Measurements from ENCODE around the gene FARP1. TPM values are rescaled to one million over a fixed set of nuclear protein-coding genes. Genes with fewer than 3 reads are reported as not detected.

Gene FARP1
- total and polyA plus RNA-seq, 2 of the 13 experiments (the other 11 are each of a cell fraction or from before 2014, with no cell fraction given) = 70.6 to 126 TPM

- TF ChIP-seq RBM39 (IDR thresholded peaks at IDR 0.05; ENCODE audit: low read depth, low read length, poor library complexity, severe bottlenecking) (no peak), HNF4A (CRISPR knock-in tag; IDR thresholded peaks at IDR 0.05) (peak; percentile 37), ZNF207 (IDR thresholded peaks at IDR 0.05; ENCODE audit: borderline replicate concordance) (no peak), TGIF2 (CRISPR knock-in tag; IDR thresholded peaks at IDR 0.05) (no peak), ZNF607 (CRISPR knock-in tag; IDR thresholded peaks at IDR 0.05; ENCODE audit: borderline replicate concordance) (no peak), MLXIP (CRISPR knock-in tag; IDR thresholded peaks at IDR 0.05; ENCODE audit: borderline replicate concordance) (no peak), RBM22 (optimal IDR thresholded peaks at IDR 0.05; ENCODE audit: low read length) (peak; percentile 56), ZNF646 (CRISPR knock-in tag; IDR thresholded peaks at IDR 0.05) (peak; percentile 83), HNF4G (IDR thresholded peaks at IDR 0.05; ENCODE audit: borderline replicate concordance, low read depth, low read length) (peak; percentile 54; the same call in 1 of the 2 replicates), HNF4G (CRISPR knock-in tag; IDR thresholded peaks at IDR 0.05; ENCODE audit: borderline replicate concordance, low read depth) (no peak), REXO4 (CRISPR knock-in tag; IDR thresholded peaks at IDR 0.05; ENCODE audit: borderline replicate concordance) (no peak), KDM4B (CRISPR knock-in tag; IDR thresholded peaks at IDR 0.05) (no peak), RARG (CRISPR knock-in tag; IDR thresholded peaks at IDR 0.05; ENCODE audit: low read depth) (no peak), SNAPC2 (CRISPR knock-in tag; IDR thresholded peaks at IDR 0.05) (no peak), YEATS2 (CRISPR knock-in tag; IDR thresholded peaks at IDR 0.05; ENCODE audit: borderline replicate concordance) (no peak), PREB (CRISPR knock-in tag; IDR thresholded peaks at IDR 0.05) (no peak), HOXA3 (CRISPR knock-in tag; IDR thresholded peaks at IDR 0.05) (no peak), ZNF737 (CRISPR knock-in tag; IDR thresholded peaks at IDR 0.05; ENCODE audit: borderline replicate concordance) (no peak), RELA (CRISPR knock-in tag; IDR thresholded peaks at IDR 0.05) (no peak)
Observed at GRCh38 chr13:98313023-98313921, 170.4 kb downstream of the FARP1 start (continued).

Data from HepG2 (cell line).